ENCODE measurements around the gene ZDHHC11. TPM values are rescaled to one million over a fixed set of nuclear protein-coding genes. Genes with fewer than 3 reads are reported as not detected.

Gene ZDHHC11
- total and polyA plus RNA-seq, 2 of the 4 experiments (the other 2 are of a cell fraction): 0.36 to 1.6 TPM

DNA sequence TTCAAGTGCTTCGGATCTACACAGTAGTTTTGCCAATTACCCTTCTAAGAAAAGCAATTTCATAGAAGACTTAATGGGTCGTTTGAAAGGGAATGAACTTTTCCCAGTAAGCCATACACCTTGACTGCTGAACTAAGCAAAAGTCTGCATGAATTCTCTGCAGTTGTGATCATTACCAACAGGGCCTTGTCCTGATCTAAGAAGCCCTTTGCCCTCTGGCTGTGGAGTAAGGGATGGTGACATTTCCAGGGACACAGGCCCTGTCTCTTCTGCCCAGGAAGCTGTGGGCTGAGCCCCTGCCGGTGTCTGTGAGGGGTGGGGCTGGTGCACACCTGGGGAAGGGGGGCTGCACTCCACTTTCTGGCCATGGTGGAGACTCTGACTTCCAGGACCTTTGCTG is 30.5 kb downstream of the ZDHHC11 start:
- Histone ChIP-seq H4K8ac (ENCODE audit: low read depth in 2 of 2, low read length in 2 of 2) (no peak overlapping the region), H4K5ac (ENCODE audit: low read depth, low read length) (no peak overlapping the region), H2BK120ac (ENCODE audit: low read depth, low read length) (no peak overlapping the region), H2AK5ac (ENCODE audit: low read depth, low read length) (no peak overlapping the region), H4K91ac (ENCODE audit: insufficient read depth, low read depth, low read length) (no peak overlapping the region), H3K79me1 (ENCODE audit: low read depth in 1 of 2, low read length in 2 of 2) (no peaks in the 10 kb centered on the region), H2BK15ac (ENCODE audit: low read depth, low read length) (no peak overlapping the region), H2AK9ac (replicated peaks; ENCODE audit: low read depth, low read length, poor library complexity) (no peak overlapping the region), H2BK5ac (ENCODE audit: low read depth, low read length, poor library complexity, severe bottlenecking) (no peak overlapping the region), H3K4me1 (ENCODE audit: control insufficient read depth, insufficient read depth, low read length) (no peaks in the 10 kb centered on the region), H3K23ac (ENCODE audit: low read depth, low read length) (no peak overlapping the region), H3K14ac (replicated peaks; ENCODE audit: low read depth, low read length) (no peak overlapping the region), H3K4me3 (ENCODE audit: insufficient read depth, low read depth, low read length) (no peak overlapping the region), H4K20me1 (ENCODE audit: insufficient read depth, low read length) (no peaks in the 10 kb centered on the region), H2AFZ (replicated peaks; ENCODE audit: low read length, poor library complexity) (no peak overlapping the region), H3K9ac (ENCODE audit: low read depth, low read length) (no peak overlapping the region), H3K56ac (ENCODE audit: extremely low read depth, insufficient read depth, low read length) (no peak overlapping the region), H3K36me3 (ENCODE audit: control insufficient read depth, insufficient read depth, low read length) (no peaks in the 10 kb centered on the region), H3K4ac (ENCODE audit: low read depth, low read length) (no peak overlapping the region), H3K18ac (ENCODE audit: low read depth, low read length) (no peak overlapping the region), H3K4me2 (ENCODE audit: low read depth, low read length) (no peak overlapping the region), H3K9me1 (ENCODE audit: insufficient read depth, low read length) (no peaks in the 10 kb centered on the region), H2BK20ac (ENCODE audit: low read depth, low read length) (no peak overlapping the region), H3K27ac (ENCODE audit: insufficient read depth, low read length) (no peak overlapping the region), H3K27me3 (ENCODE audit: control insufficient read depth, insufficient read depth, low read length) (peaks cover 4% of the 10 kb centered on the region; the same call in 1 of the 2 replicates), H3K9me3 (ENCODE audit: control insufficient read depth, insufficient read depth, low read length) (peaks cover 4% of the 10 kb centered on the region; the same call in 1 of the 2 replicates)
- no peak for ATAC-seq (ENCODE audit: low read depth)
- in situ Hi-C loops (cut with MboI; ENCODE audit: low sequenced_read_pairs): no loop called here
- POLR2A ChIA-PET (ENCODE audit: unreplicated experiment): no interaction called here
- dilution Hi-C loops (cut with HindIII; ENCODE audit: low sequenced_read_pairs, unreplicated experiment): no loop called here
- DNase-seq: no peak
- WGBS, 2 experiments (ENCODE audit: extremely low coverage in 2 of 2, insufficient read length in 1 of 2): no CpG with 5 or more reads among the region's 3 CpGs
- BruUV-seq (replicated peaks): no TSS peak
- intact Hi-C loops (cut with micrococcal nuclease): loop anchor here (10.0 kb wide), 1 partner anchor 85 kb away; no protein-coding TSS in a partner anchor
- TF ChIP-seq FOS (IDR thresholded peaks at IDR 0.05; ENCODE audit: low read depth, low read length) (no peak), RAD21 (IDR thresholded peaks at IDR 0.05; ENCODE audit: low read length) (no peak)
- CTCF ChIA-PET: no interaction called here
